ENCODE data around the gene TSHZ2. TPM values are rescaled to one million over a fixed set of nuclear protein-coding genes. Genes with fewer than 3 reads are reported as not detected.

The TSHZ2 gene
- total and polyA plus RNA-seq, 2 donors (not counting 1 experiment from before 2014, with no cell fraction given): 1.00 to 5.7 TPM

GRCh38 chr20:53533500-53533899 lies 561.3 kb downstream of the TSHZ2 start:
- Mint-ChIP-seq H3K27ac (no peak overlapping the region), H3K4me3 (peak overlapping the region; percentile 52), H3K4me1 (peaks cover 18% of the 10 kb centered on the region), H3K9me3 (ENCODE audit: insufficient read depth) (no peaks in the 10 kb centered on the region), H3K27me3 (no peaks in the 10 kb centered on the region)
- Histone ChIP-seq H3K4me3 (ENCODE audit: control extremely low read depth in 1 of 5, extremely low read depth in 1 of 5, insufficient read depth in 1 of 5, low read depth in 2 of 5, low read length in 4 of 5) (peak overlapping the region in 1 of 5 experiments; percentile 35), H2AFZ (ENCODE audit: insufficient read depth, low read depth, low read length, poor library complexity, severe bottlenecking) (no peak overlapping the region), H4K20me1 (ENCODE audit: control insufficient read depth, insufficient read depth, low read length, poor library complexity, severe bottlenecking) (no peaks in the 10 kb centered on the region), H3K9me3 (ENCODE audit: control extremely low read depth in 1 of 3, control insufficient read depth in 2 of 3, insufficient read depth in 1 of 3, low read length in 2 of 3) (no peaks in the 10 kb centered on the region), H3K79me2 (ENCODE audit: control insufficient read depth, insufficient read depth, low read length) (no peaks in the 10 kb centered on the region), H3K9ac (ENCODE audit: low read length) (no peak overlapping the region), H3K27ac (ENCODE audit: low read length in 2 of 2) (no peak overlapping the region), H3K4me1 (ENCODE audit: control insufficient read depth in 2 of 2, insufficient read depth in 2 of 2, low read length in 2 of 2) (peaks cover 10 to 14% of the 10 kb centered on the region in 2 donors), H3K36me3 (replicated peaks in 1 of 2; ENCODE audit: control extremely low read depth in 1 of 2, control insufficient read depth in 1 of 2, extremely low read depth in 1 of 2, insufficient read depth in 2 of 2, low read length in 1 of 2) (no peaks in the 10 kb centered on the region), H3K4me2 (replicated peaks; ENCODE audit: low read depth, low read length, poor library complexity, severe bottlenecking) (peak overlapping the region; percentile 22), H3K27me3 (replicated peaks in 1 of 4; ENCODE audit: control extremely low read depth in 1 of 4, control insufficient read depth in 3 of 4, insufficient read depth in 4 of 4, low read length in 3 of 4) (no peaks in the 10 kb centered on the region)
- no peak for ATAC-seq (ENCODE audit: low read depth)
- no peak for DNase-seq
- intact Hi-C loops (cut with micrococcal nuclease): no loop called here
- no CpG with 5 or more reads among the region's 1 CpG for WGBS (ENCODE audit: insufficient coverage)
- ChIA-PET POLR2A (interaction anchor here (1.6 kb wide), 1 partner anchor 121 kb away, joined by 6 read pairs; no protein-coding TSS in a partner anchor), CTCF (no interaction called here)
- TF ChIP-seq EZH2 (IDR thresholded peaks at IDR 0.05; ENCODE audit: borderline replicate concordance, insufficient read depth, low read depth, low read length, poor library complexity, severe bottlenecking): no peak
- no peak for TF ChIP-seq CTCF (IDR thresholded peaks at IDR 0.05)

- no peak overlapping the region for H2AFZ ChIP-seq (ENCODE audit: insufficient read depth, low read depth, low read length, poor library complexity, severe bottlenecking)
- H4K20me1 ChIP-seq (ENCODE audit: control insufficient read depth, insufficient read depth, low read length, poor library complexity, severe bottlenecking): no peaks in the 10 kb centered on the region
- intact Hi-C loops (cut with micrococcal nuclease): no loop called here
- no peak overlapping the region for H3K27ac Mint-ChIP-seq
- H3K9me3 Mint-ChIP-seq (ENCODE audit: insufficient read depth): no peaks in the 10 kb centered on the region
- peaks cover 10 to 14% of the 10 kb centered on the region in 2 donors for H3K4me1 ChIP-seq (ENCODE audit: control insufficient read depth in 2 of 2, insufficient read depth in 2 of 2, low read length in 2 of 2)
- H3K27me3 ChIP-seq (replicated peaks in 1 of 4; ENCODE audit: control extremely low read depth in 1 of 4, control insufficient read depth in 3 of 4, insufficient read depth in 4 of 4, low read length in 3 of 4): no peaks in the 10 kb centered on the region
- H3K9me3 ChIP-seq (ENCODE audit: control extremely low read depth in 1 of 3, control insufficient read depth in 2 of 3, insufficient read depth in 1 of 3, low read length in 2 of 3): no peaks in the 10 kb centered on the region
- ChIA-PET CTCF (no interaction called here), POLR2A (no interaction called here)
- no peak overlapping the region for H3K27ac ChIP-seq (ENCODE audit: low read length in 2 of 2)
- H3K27me3 Mint-ChIP-seq: no peaks in the 10 kb centered on the region
- no peaks in the 10 kb centered on the region for H3K36me3 ChIP-seq (replicated peaks in 1 of 2; ENCODE audit: control extremely low read depth in 1 of 2, control insufficient read depth in 1 of 2, extremely low read depth in 1 of 2, insufficient read depth in 2 of 2, low read length in 1 of 2)
- 100% methylated on average over 2 of the region's 7 CpGs for WGBS (ENCODE audit: insufficient coverage)
- no peak overlapping the region for H3K4me2 ChIP-seq (replicated peaks; ENCODE audit: low read depth, low read length, poor library complexity, severe bottlenecking)
- H3K9ac ChIP-seq (ENCODE audit: low read length): no peak overlapping the region
- H3K4me3 ChIP-seq (ENCODE audit: control extremely low read depth in 1 of 5, extremely low read depth in 1 of 5, insufficient read depth in 1 of 5, low read depth in 2 of 5, low read length in 4 of 5): no peak overlapping the region
- ATAC-seq (ENCODE audit: low read depth) (no peak), DNase-seq (no peak)
- peaks cover 18% of the 10 kb centered on the region for H3K4me1 Mint-ChIP-seq
- H3K79me2 ChIP-seq (ENCODE audit: control insufficient read depth, insufficient read depth, low read length): no peaks in the 10 kb centered on the region
- no peak overlapping the region for H3K4me3 Mint-ChIP-seq
- TF ChIP-seq EZH2 (IDR thresholded peaks at IDR 0.05; ENCODE audit: borderline replicate concordance, insufficient read depth, low read depth, low read length, poor library complexity, severe bottlenecking): no peak
- no peak for TF ChIP-seq CTCF (IDR thresholded peaks at IDR 0.05)
These were observed 561.9 kb downstream of the TSHZ2 start for GRCh38 chr20:53534037-53534436.
